ENCODE results near the gene SLC19A1. TPM values are rescaled to one million over a fixed set of nuclear protein-coding genes. Genes with fewer than 3 reads are reported as not detected.
A peak's percentile ranks its signal among the peaks of the same experiment; 100 is the strongest.

The SLC19A1 gene
- total RNA-seq, 4 donors from 2014 or later = 7.0 to 9.8 (median 7.9) TPM

- no peak for TF ChIP-seq POLR2AphosphoS5 (IDR thresholded peaks at IDR 0.05)
- TF ChIP-seq EP300 (IDR thresholded peaks at IDR 0.05) = no peak
- no peak for TF ChIP-seq POLR2A (IDR thresholded peaks at IDR 0.05)
- no peak for TF ChIP-seq CTCF (IDR thresholded peaks at IDR 0.05)
- H3K36me3 ChIP-seq = no peaks in the 10 kb centered on the region
- peak overlapping the region; percentile 49 for H3K27ac ChIP-seq
- peaks cover 23% of the 10 kb centered on the region for H3K4me1 ChIP-seq
- peak overlapping the region; percentile 77 for H3K4me3 ChIP-seq
- no peaks in the 10 kb centered on the region for H3K9me3 ChIP-seq
- no peaks in the 10 kb centered on the region for H3K27me3 ChIP-seq
- peak in 1 of 2 donors; percentile 79 for DNase-seq (ENCODE audit: low spot score in 2 of 2)
- WGBS = 35% methylated on average over 4 of the region's 55 CpGs
Observed at GRCh38 chr21:45542667-45543370, 579 bp upstream of the SLC19A1 start.

GRCh38 chr21:45541221-45542039 is 810 bp downstream of the SLC19A1 start:
- Histone ChIP-seq H3K36me3 (no peaks in the 10 kb centered on the region), H3K4me1 (peaks cover 23% of the 10 kb centered on the region), H3K9me3 (no peaks in the 10 kb centered on the region), H3K4me3 (peak overlapping the region; percentile 77), H3K27me3 (no peaks in the 10 kb centered on the region), H3K27ac (peak overlapping the region; percentile 49)
- no peak for TF ChIP-seq EP300 (IDR thresholded peaks at IDR 0.05)
- TF ChIP-seq POLR2AphosphoS5 (IDR thresholded peaks at IDR 0.05) = no peak
- TF ChIP-seq CTCF (IDR thresholded peaks at IDR 0.05) = no peak
- no peak for TF ChIP-seq POLR2A (IDR thresholded peaks at IDR 0.05)
- WGBS = 20% methylated on average over 23 of the region's 50 CpGs
- peak; percentile 88 to 93 for DNase-seq (ENCODE audit: low spot score in 2 of 2)

GRCh38 chr21:45540601-45540970 is 1.7 kb downstream of the SLC19A1 start:
- Histone ChIP-seq H3K36me3 (no peaks in the 10 kb centered on the region), H3K4me1 (peaks cover 23% of the 10 kb centered on the region), H3K9me3 (no peaks in the 10 kb centered on the region), H3K4me3 (no peak overlapping the region), H3K27me3 (no peaks in the 10 kb centered on the region), H3K27ac (no peak overlapping the region)
- peak; percentile 62 to 74 for DNase-seq (ENCODE audit: low spot score in 2 of 2)
- WGBS = 84% methylated on average over 8 of the region's 10 CpGs
- no peak for TF ChIP-seq POLR2AphosphoS5 (IDR thresholded peaks at IDR 0.05)
- TF ChIP-seq CTCF (IDR thresholded peaks at IDR 0.05) = no peak
- TF ChIP-seq EP300 (IDR thresholded peaks at IDR 0.05) = no peak
- no peak for TF ChIP-seq POLR2A (IDR thresholded peaks at IDR 0.05)

GRCh38 chr21:45539796-45540600 is 2.2 kb downstream of the SLC19A1 start:
- no peaks in the 10 kb centered on the region for H3K27me3 ChIP-seq
- H3K4me3 ChIP-seq = no peak overlapping the region
- no peak overlapping the region for H3K27ac ChIP-seq
- no peaks in the 10 kb centered on the region for H3K36me3 ChIP-seq
- 86% methylated on average over 15 of the region's 24 CpGs for WGBS
- no peaks in the 10 kb centered on the region for H3K9me3 ChIP-seq
- TF ChIP-seq EP300 (IDR thresholded peaks at IDR 0.05) = no peak
- no peak for TF ChIP-seq CTCF (IDR thresholded peaks at IDR 0.05)
- no peak for TF ChIP-seq POLR2AphosphoS5 (IDR thresholded peaks at IDR 0.05)
- no peak for TF ChIP-seq POLR2A (IDR thresholded peaks at IDR 0.05)
- peaks cover 23% of the 10 kb centered on the region for H3K4me1 ChIP-seq
- peak; percentile 48 to 65 for DNase-seq (ENCODE audit: low spot score in 2 of 2)
